HEK293 (cell line): ENCODE measurements around the gene RBM14.

ENCODE experiments used
- EGR2 ChIP-seq: fragments of 450-650 bp; formaldehyde crosslinking; IDR thresholded peaks from 2 replicates; pipeline ENCODE4 v1.5.1; 2016; ENCODE audit warnings: low read depth, missing biosample characterization, missing genetic modification characterization
- GLIS1 ChIP-seq: fragments of 450-650 bp; formaldehyde crosslinking; IDR thresholded peaks from 2 replicates; pipeline ENCODE4 v1.5.1; 2016; ENCODE audit warnings: missing biosample characterization, missing genetic modification characterization
- KLF10 ChIP-seq: fragments of 450-650 bp; IDR thresholded peaks from 2 replicates; pipeline ENCODE4 v1.5.1; 2018; ENCODE audit warnings: missing biosample characterization, mild to moderate bottlenecking, missing genetic modification characterization
- PRDM10 ChIP-seq: fragments of 450-650 bp; formaldehyde crosslinking; IDR thresholded peaks from 2 replicates; pipeline ENCODE4 v1.5.1; 2016; ENCODE audit warnings: missing biosample characterization, missing genetic modification characterization
- SCRT2 ChIP-seq: fragments of 450-650 bp; formaldehyde crosslinking; IDR thresholded peaks from 2 replicates; pipeline ENCODE4 v1.5.1; 2016; ENCODE audit warnings: missing biosample characterization, missing genetic modification characterization
- ZBTB17 ChIP-seq: fragments of 450-650 bp; formaldehyde crosslinking; IDR thresholded peaks from 2 replicates; pipeline ENCODE4 v1.5.1; 2016; ENCODE audit warnings: missing biosample characterization, missing genetic modification characterization
- ZBTB21 ChIP-seq: fragments of 450-650 bp; formaldehyde crosslinking; IDR thresholded peaks from 2 replicates; pipeline ENCODE4 v1.5.1; 2017; ENCODE audit warnings: missing biosample characterization, missing genetic modification characterization
- ZFP3 ChIP-seq: fragments of 450-650 bp; formaldehyde crosslinking; IDR thresholded peaks from 2 replicates; pipeline ENCODE4 v1.5.1; 2016; ENCODE audit warnings: low read depth, missing biosample characterization, missing genetic modification characterization
- ZNF112 ChIP-seq: fragments of 450-650 bp; formaldehyde crosslinking; IDR thresholded peaks from 2 replicates; pipeline ENCODE4 v1.5.0; 2017; ENCODE audit warnings: missing biosample characterization, missing genetic modification characterization
- ZNF146 ChIP-seq: fragments of 450-650 bp; formaldehyde crosslinking; IDR thresholded peaks from 2 replicates; pipeline ENCODE4 v1.5.1; 2016; ENCODE audit warnings: missing biosample characterization, missing genetic modification characterization
- ZNF148 ChIP-seq: fragments of 450-650 bp; formaldehyde crosslinking; IDR thresholded peaks from 2 replicates; pipeline ENCODE4 v1.5.0; 2017; ENCODE audit warnings: missing biosample characterization, missing genetic modification characterization, borderline replicate concordance
- ZNF211 ChIP-seq: fragments of 450-650 bp; formaldehyde crosslinking; IDR thresholded peaks from 2 replicates; pipeline ENCODE4 v1.5.1; 2016; ENCODE audit warnings: low read depth, missing biosample characterization, missing genetic modification characterization
- ZNF239 ChIP-seq: fragments of 450-650 bp; formaldehyde crosslinking; IDR thresholded peaks from 2 replicates; pipeline ENCODE4 v1.5.1; 2016; ENCODE audit warnings: missing biosample characterization, missing genetic modification characterization
- ZNF488 ChIP-seq: fragments of 450-650 bp; formaldehyde crosslinking; IDR thresholded peaks from 2 replicates; pipeline ENCODE4 v1.5.1; 2016; ENCODE audit warnings: missing biosample characterization, missing genetic modification characterization
- ZNF501 ChIP-seq: fragments of 450-650 bp; formaldehyde crosslinking; IDR thresholded peaks from 2 replicates; pipeline ENCODE4 v1.5.1; 2016; ENCODE audit warnings: missing biosample characterization, missing genetic modification characterization
- ZNF529 ChIP-seq: fragments of 450-650 bp; formaldehyde crosslinking; IDR thresholded peaks from 2 replicates; pipeline ENCODE4 v1.5.1; 2017; ENCODE audit warnings: missing genetic modification characterization, missing biosample characterization; ENCODE audit not compliant: insufficient replicate concordance
- ZNF596 ChIP-seq: fragments of 450-650 bp; IDR thresholded peaks from 2 replicates; pipeline ENCODE4 v1.5.0; 2018; ENCODE audit warnings: missing biosample characterization, mild to moderate bottlenecking, missing genetic modification characterization, moderate library complexity
- ZNF610 ChIP-seq: fragments of 450-650 bp; formaldehyde crosslinking; IDR thresholded peaks from 2 replicates; pipeline ENCODE4 v1.5.1; 2016; ENCODE audit warnings: missing biosample characterization, missing genetic modification characterization, borderline replicate concordance
- ZNF626 ChIP-seq: fragments of 450-650 bp; sonication (Bioruptor Pico); formaldehyde crosslinking; IDR thresholded peaks from 2 replicates; pipeline ENCODE4 v1.5.1; 2018; ENCODE audit warnings: missing biosample characterization, missing genetic modification characterization, inconsistent platforms
- ZNF654 ChIP-seq: fragments of 450-650 bp; formaldehyde crosslinking; IDR thresholded peaks from 2 replicates; pipeline ENCODE4 v1.5.1; 2016; ENCODE audit warnings: low read depth, missing biosample characterization, missing genetic modification characterization
- ZNF660 ChIP-seq: fragments of 450-650 bp; IDR thresholded peaks from 2 replicates; pipeline ENCODE4 v1.5.1; 2018; ENCODE audit warnings: missing biosample characterization, mild to moderate bottlenecking, missing genetic modification characterization
- ZNF664 ChIP-seq: fragments of 450-650 bp; formaldehyde crosslinking; IDR thresholded peaks from 2 replicates; pipeline ENCODE4 v1.5.1; 2016; ENCODE audit warnings: missing biosample characterization, missing genetic modification characterization
- ZNF692 ChIP-seq: fragments of 450-650 bp; formaldehyde crosslinking; IDR thresholded peaks from 2 replicates; pipeline ENCODE4 v1.5.1; 2016; ENCODE audit warnings: missing biosample characterization, missing genetic modification characterization
- ZSCAN30 ChIP-seq: fragments of 450-650 bp; IDR thresholded peaks from 2 replicates; pipeline ENCODE4 v1.5.1; 2018; ENCODE audit warnings: missing biosample characterization, mild to moderate bottlenecking, missing genetic modification characterization, moderate library complexity
- TF ChIP-seq, protein P1 (sequence below): fragments of 450-650 bp; formaldehyde crosslinking; IDR thresholded peaks from 2 replicates; pipeline ENCODE4 v1.5.1; 2016; ENCODE audit warnings: missing biosample characterization, missing genetic modification characterization
- TF ChIP-seq, protein P2 (sequence below): fragments of 450-650 bp; formaldehyde crosslinking; IDR thresholded peaks from 2 replicates; pipeline ENCODE4 v1.5.1; 2016; ENCODE audit warnings: missing biosample characterization, missing genetic modification characterization
- TF ChIP-seq, protein P3 (sequence below): fragments of 450-650 bp; formaldehyde crosslinking; IDR thresholded peaks from 2 replicates; pipeline ENCODE4 v1.5.1; 2016; ENCODE audit warnings: missing biosample characterization, missing genetic modification characterization, low read depth

RBM14 gene

GRCh38 chr11:66579017-66579606, 37.3 kb upstream of the RBM14 start (continued):
- no peak for TF ChIP-seq ZBTB21 (tag by site-specific recombination)
- TF ChIP-seq KLF10 (tag by site-specific recombination) = no peak
- TF ChIP-seq SCRT2 (tag by site-specific recombination) = no peak
- no peak for TF ChIP-seq ZFP3 (tag by site-specific recombination)
- TF ChIP-seq ZSCAN30 (tag by site-specific recombination) = 0 out of 2 replicates have a peak, but pooled peaks have one; percentile 18
- no peak for TF ChIP-seq ZNF501 (tag by site-specific recombination)
- no peak for TF ChIP-seq ZNF239 (tag by site-specific recombination)
- no peak for TF ChIP-seq ZNF596 (tag by site-specific recombination)
- no peak for TF ChIP-seq ZNF664 (tag by site-specific recombination)
- TF ChIP-seq ZNF211 (tag by site-specific recombination) = no peak
- TF ChIP-seq GLIS1 (tag by site-specific recombination) = peak; percentile 61
- TF ChIP-seq, protein P1, sequence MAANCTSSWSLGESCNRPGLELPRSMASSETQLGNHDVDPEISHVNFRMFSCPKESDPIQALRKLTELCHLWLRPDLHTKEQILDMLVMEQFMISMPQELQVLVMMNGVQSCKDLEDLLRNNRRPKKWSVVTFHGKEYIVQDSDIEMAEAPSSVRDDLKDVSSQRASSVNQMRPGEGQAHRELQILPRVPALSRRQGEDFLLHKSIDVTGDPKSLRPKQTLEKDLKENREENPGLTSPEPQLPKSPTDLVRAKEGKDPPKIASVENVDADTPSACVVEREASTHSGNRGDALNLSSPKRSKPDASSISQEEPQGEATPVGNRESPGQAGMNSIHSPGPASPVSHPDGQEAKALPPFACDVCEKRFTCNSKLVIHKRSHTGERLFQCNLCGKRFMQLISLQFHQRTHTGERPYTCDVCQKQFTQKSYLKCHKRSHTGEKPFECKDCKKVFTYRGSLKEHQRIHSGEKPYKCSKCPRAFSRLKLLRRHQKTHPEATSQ = no peak
- TF ChIP-seq ZNF692 (tag by site-specific recombination) = no peak
- 0 out of 2 replicates have a peak, but pooled peaks have one; percentile 23 for TF ChIP-seq ZBTB17
- no peak for TF ChIP-seq ZNF610 (tag by site-specific recombination)
- no peak for TF ChIP-seq ZNF488 (tag by site-specific recombination)
- TF ChIP-seq ZNF146 (tag by site-specific recombination) = no peak
- no peak for TF ChIP-seq ZNF529 (tag by site-specific recombination)
- TF ChIP-seq EGR2 = no peak
- no peak for TF ChIP-seq ZNF148
- TF ChIP-seq, protein P2, sequence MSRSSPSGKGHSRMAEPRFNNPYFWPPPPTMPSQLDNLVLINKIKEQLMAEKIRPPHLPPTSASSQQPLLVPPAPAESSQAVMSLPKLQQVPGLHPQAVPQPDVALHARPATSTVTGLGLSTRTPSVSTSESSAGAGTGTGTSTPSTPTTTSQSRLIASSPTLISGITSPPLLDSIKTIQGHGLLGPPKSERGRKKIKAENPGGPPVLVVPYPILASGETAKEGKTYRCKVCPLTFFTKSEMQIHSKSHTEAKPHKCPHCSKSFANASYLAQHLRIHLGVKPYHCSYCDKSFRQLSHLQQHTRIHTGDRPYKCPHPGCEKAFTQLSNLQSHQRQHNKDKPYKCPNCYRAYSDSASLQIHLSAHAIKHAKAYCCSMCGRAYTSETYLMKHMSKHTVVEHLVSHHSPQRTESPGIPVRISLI (tag by site-specific recombination) = no peak
- peak; percentile 77 for TF ChIP-seq ZNF654 (tag by site-specific recombination)
- TF ChIP-seq, protein P3, sequence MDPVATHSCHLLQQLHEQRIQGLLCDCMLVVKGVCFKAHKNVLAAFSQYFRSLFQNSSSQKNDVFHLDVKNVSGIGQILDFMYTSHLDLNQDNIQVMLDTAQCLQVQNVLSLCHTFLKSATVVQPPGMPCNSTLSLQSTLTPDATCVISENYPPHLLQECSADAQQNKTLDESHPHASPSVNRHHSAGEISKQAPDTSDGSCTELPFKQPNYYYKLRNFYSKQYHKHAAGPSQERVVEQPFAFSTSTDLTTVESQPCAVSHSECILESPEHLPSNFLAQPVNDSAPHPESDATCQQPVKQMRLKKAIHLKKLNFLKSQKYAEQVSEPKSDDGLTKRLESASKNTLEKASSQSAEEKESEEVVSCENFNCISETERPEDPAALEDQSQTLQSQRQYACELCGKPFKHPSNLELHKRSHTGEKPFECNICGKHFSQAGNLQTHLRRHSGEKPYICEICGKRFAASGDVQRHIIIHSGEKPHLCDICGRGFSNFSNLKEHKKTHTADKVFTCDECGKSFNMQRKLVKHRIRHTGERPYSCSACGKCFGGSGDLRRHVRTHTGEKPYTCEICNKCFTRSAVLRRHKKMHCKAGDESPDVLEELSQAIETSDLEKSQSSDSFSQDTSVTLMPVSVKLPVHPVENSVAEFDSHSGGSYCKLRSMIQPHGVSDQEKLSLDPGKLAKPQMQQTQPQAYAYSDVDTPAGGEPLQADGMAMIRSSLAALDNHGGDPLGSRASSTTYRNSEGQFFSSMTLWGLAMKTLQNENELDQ (tag by site-specific recombination) = no peak
- TF ChIP-seq PRDM10 (tag by site-specific recombination) = peak; percentile 56
- TF ChIP-seq ZNF112 = no peak
- TF ChIP-seq ZNF626 (tag by site-specific recombination) = no peak
- TF ChIP-seq ZNF660 (tag by site-specific recombination) = no peak
